GM18868 (cell line): Measurements from ENCODE around the gene GFAP.

ENCODE experiments used
- ATAC-seq: cut with Tn5 transposase; IDR thresholded peaks from one replicate; pipeline ENCODE4 v1.9.1; 2021; ENCODE audit warnings: mild to moderate bottlenecking, moderate library complexity; ENCODE audit not compliant: unreplicated experiment

Gene GFAP

GRCh38 chr17:44903012-44903685 lies 12.2 kb downstream of the GFAP start:
- no peak for ATAC-seq

GRCh38 chr17:44902135-44902760 lies 13.1 kb downstream of the GFAP start:
- no peak for ATAC-seq

GRCh38 chr17:44901411-44901921 lies 13.8 kb downstream of the GFAP start:
- no peak for ATAC-seq

GRCh38 chr17:44900894-44901293 lies 14.4 kb downstream of the GFAP start:
- no peak for ATAC-seq

- ATAC-seq = peak; percentile 75
Observed at GRCh38 chr17:44899074-44899782, 16.1 kb downstream of the GFAP start, which contains the start of gene EFTUD2. Gene EFTUD2 (minus strand): TSS chr17:44899445. CDS start chr17:44894521, 4,924 bp downstream.

GRCh38 chr17:44898768-44899073 lies 16.6 kb downstream of the GFAP start:
- no peak for ATAC-seq

GRCh38 chr17:44894642-44895041 lies 20.7 kb downstream of the GFAP start:
- no peak for ATAC-seq

- ATAC-seq = no peak
Observed at GRCh38 chr17:44892250-44892649, 23.1 kb downstream of the GFAP start.

- no peak for ATAC-seq
Observed at GRCh38 chr17:44889003-44889402, 26.3 kb downstream of the GFAP start.

GRCh38 chr17:44887971-44888954 lies 27.0 kb downstream of the GFAP start:
- ATAC-seq = no peak

- ATAC-seq = no peak
Observed at GRCh38 chr17:44887016-44887415, 28.3 kb downstream of the GFAP start.

GRCh38 chr17:44884941-44885340 lies 30.4 kb downstream of the GFAP start:
- no peak for ATAC-seq

- ATAC-seq = no peak
Observed at GRCh38 chr17:44881145-44881544, 34.2 kb downstream of the GFAP start.

- no peak for ATAC-seq
Observed at GRCh38 chr17:44880062-44880461, 35.2 kb downstream of the GFAP start.

GRCh38 chr17:44879376-44879775 lies 35.9 kb downstream of the GFAP start:
- no peak for ATAC-seq

- ATAC-seq = no peak
Observed at GRCh38 chr17:44878627-44879221, 36.6 kb downstream of the GFAP start.

GRCh38 chr17:44877121-44877520 lies 38.2 kb downstream of the GFAP start:
- ATAC-seq = no peak

- no peak for ATAC-seq
Observed at GRCh38 chr17:44875761-44876160, 39.5 kb downstream of the GFAP start.

- no peak for ATAC-seq
Observed at GRCh38 chr17:44872131-44872768, 43.0 kb downstream of the GFAP start.

GRCh38 chr17:44871556-44871955 lies 43.7 kb downstream of the GFAP start:
- no peak for ATAC-seq
